ENCODE results near the gene CSTPP1. TPM values are rescaled to one million over a fixed set of nuclear protein-coding genes. Genes with fewer than 3 reads are reported as not detected.
"Not testable (repeated sequence)": the region's sequence is repeated elsewhere in the genome, so short reads cannot be mapped to it uniquely, and the experiment has no call there.

CSTPP1 gene
- total and polyA plus RNA-seq, 3 donors from 2014 or later = 39.0 to 70.0 (median 44.9) TPM

DNA sequence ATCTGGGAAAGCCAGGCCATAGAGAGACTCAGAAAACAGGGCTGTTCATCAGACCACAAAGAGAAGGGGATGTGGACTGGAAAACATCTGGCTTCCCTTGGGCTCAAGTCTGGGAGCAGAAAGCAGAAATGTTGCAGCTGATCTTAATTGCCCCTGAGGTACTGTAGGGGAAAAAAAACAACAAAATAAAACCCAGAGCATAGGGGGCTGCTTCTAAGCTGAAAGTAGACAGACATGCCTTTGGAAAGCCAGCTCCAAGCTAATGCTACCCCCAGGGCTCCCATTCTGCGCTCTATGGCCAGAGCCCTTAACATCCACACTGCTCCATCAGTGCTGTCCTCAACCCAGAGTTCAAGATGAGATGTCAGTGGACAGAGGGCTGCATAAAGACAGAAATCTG, 251.7 kb downstream of the CSTPP1 start:
- DNase-seq = no peak
- intact Hi-C loops (cut with DNase I; ENCODE audit: low total_unique reads) = loop anchor here (10.0 kb wide), 1 partner anchor 77 kb away; no protein-coding TSS in a partner anchor
- Histone ChIP-seq H3K4me3 (no peak overlapping the region), H3K4me1 (peaks cover 10% of the 10 kb centered on the region), H3K27me3 (no peaks in the 10 kb centered on the region), H3K27ac (peak overlapping the region in 1 of 2 donors; percentile 62), H3K9me3 (no peaks in the 10 kb centered on the region), H3K36me3 (ENCODE audit: low read depth, missing control alignments) (no peaks in the 10 kb centered on the region)
- TF ChIP-seq, protein P1, sequence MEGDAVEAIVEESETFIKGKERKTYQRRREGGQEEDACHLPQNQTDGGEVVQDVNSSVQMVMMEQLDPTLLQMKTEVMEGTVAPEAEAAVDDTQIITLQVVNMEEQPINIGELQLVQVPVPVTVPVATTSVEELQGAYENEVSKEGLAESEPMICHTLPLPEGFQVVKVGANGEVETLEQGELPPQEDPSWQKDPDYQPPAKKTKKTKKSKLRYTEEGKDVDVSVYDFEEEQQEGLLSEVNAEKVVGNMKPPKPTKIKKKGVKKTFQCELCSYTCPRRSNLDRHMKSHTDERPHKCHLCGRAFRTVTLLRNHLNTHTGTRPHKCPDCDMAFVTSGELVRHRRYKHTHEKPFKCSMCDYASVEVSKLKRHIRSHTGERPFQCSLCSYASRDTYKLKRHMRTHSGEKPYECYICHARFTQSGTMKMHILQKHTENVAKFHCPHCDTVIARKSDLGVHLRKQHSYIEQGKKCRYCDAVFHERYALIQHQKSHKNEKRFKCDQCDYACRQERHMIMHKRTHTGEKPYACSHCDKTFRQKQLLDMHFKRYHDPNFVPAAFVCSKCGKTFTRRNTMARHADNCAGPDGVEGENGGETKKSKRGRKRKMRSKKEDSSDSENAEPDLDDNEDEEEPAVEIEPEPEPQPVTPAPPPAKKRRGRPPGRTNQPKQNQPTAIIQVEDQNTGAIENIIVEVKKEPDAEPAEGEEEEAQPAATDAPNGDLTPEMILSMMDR (IDR thresholded peaks at IDR 0.05) = no peak
- no peak for TF ChIP-seq POLR2A (IDR thresholded peaks at IDR 0.05)
- 100% methylated on average over 1 of the region's 1 CpG for WGBS, 2 donors

DNA sequence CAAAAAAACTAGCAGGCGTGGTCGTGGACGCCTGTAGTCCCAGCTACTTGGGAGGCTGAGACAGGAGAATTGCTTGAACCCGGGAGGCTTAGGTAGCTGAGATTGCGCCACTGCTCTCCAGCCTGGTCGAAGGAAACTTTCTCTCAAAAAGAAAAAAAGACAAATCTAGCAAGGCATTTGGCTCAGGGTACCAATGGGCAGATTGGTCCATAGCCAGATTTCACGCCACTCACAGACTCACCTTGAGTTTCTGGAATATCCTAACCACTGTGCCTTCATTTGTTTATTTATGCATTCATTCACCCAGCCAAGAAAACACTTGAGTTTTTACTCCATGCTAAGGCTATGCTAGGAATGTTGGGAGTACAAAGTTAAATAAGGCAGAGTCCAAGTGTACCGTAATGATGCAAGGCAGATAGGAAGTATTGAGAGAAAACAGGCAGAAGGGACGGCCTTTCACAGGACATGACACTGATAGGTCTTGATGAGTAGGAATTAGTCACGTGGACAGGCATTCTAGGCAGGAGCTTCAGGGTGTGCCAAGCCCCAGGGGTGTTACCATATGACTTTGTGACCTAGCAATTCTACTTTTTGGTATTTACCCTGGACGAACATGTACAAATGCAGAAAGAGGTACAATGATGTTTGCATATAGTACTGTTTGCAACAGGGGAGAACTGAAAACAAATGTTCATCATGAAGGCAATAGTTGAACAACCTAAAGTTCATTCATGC, 252.7 kb downstream of the CSTPP1 start:
- Histone ChIP-seq H3K4me1 (peaks cover 10% of the 10 kb centered on the region), H3K4me3 (no peak overlapping the region), H3K27ac (no peak overlapping the region), H3K9me3 (no peaks in the 10 kb centered on the region), H3K27me3 (no peaks in the 10 kb centered on the region), H3K36me3 (ENCODE audit: low read depth, missing control alignments) (no peaks in the 10 kb centered on the region)
- WGBS, 2 donors = 78 to 79% methylated on average over 11 of the region's 11 CpGs
- intact Hi-C loops (cut with DNase I; ENCODE audit: low total_unique reads) = loop anchor here (10.0 kb wide), 1 partner anchor 76 kb away; no protein-coding TSS in a partner anchor
- no peak for DNase-seq
- TF ChIP-seq, protein P1 (IDR thresholded peaks at IDR 0.05) = no peak
- no peak for TF ChIP-seq POLR2A (IDR thresholded peaks at IDR 0.05)

DNA sequence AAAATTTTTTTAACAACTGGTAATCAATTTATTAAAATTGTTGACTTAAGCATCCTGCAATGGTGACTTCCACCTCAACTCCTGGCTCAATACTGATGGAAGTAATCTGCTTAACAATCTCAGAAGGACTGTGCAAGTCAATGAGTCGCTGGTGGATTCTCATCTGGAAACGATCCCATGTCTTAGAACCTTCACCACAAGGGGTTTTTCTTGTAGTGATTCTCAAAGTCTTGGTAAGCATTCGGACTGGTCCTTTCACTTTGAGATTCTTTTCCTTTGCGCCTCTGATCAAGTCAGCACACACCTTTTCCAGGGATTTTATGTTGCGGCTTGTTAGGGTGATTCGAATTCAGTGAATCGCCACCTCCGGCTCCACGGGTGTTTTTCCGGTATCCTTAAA, 254.6 kb downstream of the CSTPP1 start:
- intact Hi-C loops (cut with DNase I; ENCODE audit: low total_unique reads); H3K36me3 ChIP-seq (ENCODE audit: low read depth, missing control alignments); DNase-seq; H3K4me3 ChIP-seq; H3K9me3 ChIP-seq; H3K4me1 ChIP-seq; H3K27ac ChIP-seq; H3K27me3 ChIP-seq: not testable (repeated sequence)
- 86 to 88% methylated on average over 10 of the region's 10 CpGs for WGBS, 2 donors

DNA sequence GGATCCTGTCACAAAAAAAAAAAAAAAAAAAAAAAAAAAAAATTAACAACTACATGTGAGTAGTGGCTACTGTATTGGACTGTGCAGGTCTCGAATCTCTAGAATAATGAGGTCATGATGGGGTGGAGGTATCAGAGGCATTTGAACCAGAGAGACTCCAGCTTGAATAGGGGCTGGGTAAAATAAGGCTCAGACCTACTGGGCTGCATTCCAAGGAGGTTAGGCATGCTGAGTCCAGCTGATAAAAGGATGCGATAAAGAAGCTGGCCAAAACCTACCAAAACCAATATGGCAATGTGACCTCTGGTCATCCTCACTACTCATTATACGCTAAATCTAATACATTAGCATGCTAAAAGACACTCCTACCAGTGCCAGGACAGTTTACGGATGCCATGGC, 255.6 kb downstream of the CSTPP1 start:
- Histone ChIP-seq H3K27ac (no peak overlapping the region), H3K4me3 (no peak overlapping the region), H3K27me3 (no peaks in the 10 kb centered on the region), H3K4me1 (peaks cover 4% of the 10 kb centered on the region), H3K9me3 (no peaks in the 10 kb centered on the region), H3K36me3 (ENCODE audit: low read depth, missing control alignments) (no peaks in the 10 kb centered on the region)
- no peak for DNase-seq
- intact Hi-C loops (cut with DNase I; ENCODE audit: low total_unique reads) = no loop called here
- TF ChIP-seq, protein P1 (IDR thresholded peaks at IDR 0.05) = no peak
- TF ChIP-seq POLR2A (IDR thresholded peaks at IDR 0.05) = no peak
- WGBS, 2 donors = 81 to 92% methylated on average over 4 of the region's 4 CpGs

DNA sequence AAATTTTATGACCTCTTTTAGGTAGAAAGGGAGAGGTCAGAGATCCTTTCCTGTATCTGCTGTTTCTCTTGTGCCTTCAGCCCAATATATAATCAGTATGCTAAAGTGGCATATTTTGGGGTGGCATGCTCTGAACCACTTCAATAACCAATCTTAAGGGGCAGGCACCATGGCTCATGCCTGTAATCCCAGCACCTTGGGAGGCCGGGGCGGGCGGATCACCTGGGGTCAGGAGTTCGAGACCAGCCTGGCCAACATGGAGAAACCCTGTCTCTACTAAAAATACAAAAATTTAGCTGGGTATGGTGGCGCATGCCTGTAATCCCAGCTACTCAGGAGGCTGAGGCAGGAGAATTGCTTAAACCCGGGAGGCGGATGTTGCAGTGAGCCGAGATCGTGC, 261.6 kb downstream of the CSTPP1 start:
- H3K4me1 ChIP-seq; H3K9me3 ChIP-seq; H3K27me3 ChIP-seq; H3K27ac ChIP-seq; DNase-seq; intact Hi-C loops (cut with DNase I; ENCODE audit: low total_unique reads); H3K36me3 ChIP-seq (ENCODE audit: low read depth, missing control alignments); H3K4me3 ChIP-seq: not testable (repeated sequence)
- WGBS, 2 donors = 90 to 92% methylated on average over 9 of the region's 9 CpGs

DNA sequence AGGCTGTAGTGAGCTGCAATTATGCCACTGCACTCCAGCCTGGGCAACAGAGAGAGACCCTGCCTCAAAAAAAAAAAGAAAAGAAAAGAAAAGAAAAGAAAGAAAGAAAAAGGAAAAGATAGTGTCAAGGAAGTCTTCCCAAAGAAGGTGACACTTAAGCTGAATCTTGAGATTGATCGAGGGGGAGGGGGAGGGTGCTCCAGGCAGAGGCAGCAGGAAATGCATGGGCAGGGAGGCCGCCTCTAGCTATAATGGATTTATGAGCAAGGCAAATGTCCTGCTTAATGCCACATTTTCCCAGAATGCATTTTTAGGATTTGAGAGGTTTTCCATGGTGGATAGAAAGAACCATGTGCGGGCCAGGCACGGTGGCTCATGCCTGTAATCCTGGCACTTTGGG, 264.5 kb downstream of the CSTPP1 start:
- TF ChIP-seq, protein P1 (IDR thresholded peaks at IDR 0.05) = no peak
- TF ChIP-seq POLR2A (IDR thresholded peaks at IDR 0.05) = no peak
- 86 to 100% methylated on average over 4 of the region's 4 CpGs for whole genome bisulfite sequencing, 2 donors
- intact Hi-C loops (cut with DNase I; ENCODE audit: low total_unique reads) = no loop called here
- H3K36me3 ChIP-seq (ENCODE audit: low read depth, missing control alignments) = no peaks in the 10 kb centered on the region
- H3K27me3 ChIP-seq = no peaks in the 10 kb centered on the region
- H3K9me3 ChIP-seq = no peaks in the 10 kb centered on the region
- H3K4me3 ChIP-seq = no peak overlapping the region
- no peak overlapping the region for H3K27ac ChIP-seq
- no peak for DNase-seq
- no peaks in the 10 kb centered on the region for H3K4me1 ChIP-seq
